ENCODE data around the gene ACSM6. TPM values are rescaled to one million over a fixed set of nuclear protein-coding genes. Genes with fewer than 3 reads are reported as not detected.

The ACSM6 gene
- total RNA-seq = not detected

GRCh38 chr10:95193944-95194343 lies at the start of gene ACSM6:
ACSM6 (plus strand) TSS chr10:95194238; CDS start chr10:95194486, 248 bp downstream.

Other genes starting within 250 kb of the ACSM6 start
- 2.6 TPM for gene CYP2C8, start 124.7 kb upstream of the ACSM6 start, total RNA-seq
- gene PDLIM1, start 96.8 kb downstream of the ACSM6 start, total RNA-seq = 21.5 TPM

Data from camera-type eye (tissue), 1 donor.